Natural killer cell treated with Interleukin-12 subunit alpha and Interleukin-12 subunit beta and Interleukin-15 and Interleukin-18, amount 100 ng/mL, for 72 hours (primary cell): ENCODE results near the gene CHRNB4. TPM values are rescaled to one million over a fixed set of nuclear protein-coding genes. Genes with fewer than 3 reads are reported as not detected.

ENCODE experiments used
- ATAC-seq, 2 donors: fragments of 150-1000 bp; cut with Tn5 transposase in 1 of 2; sonication (Bioruptor Pico), chemical (Tn5 transposase) in 1 of 2; 2 replicates each; pipeline ENCODE4 v1.10.0; 2021
- DNase-seq: peaks from one replicate; pipeline ENCODE4 v3.0.0; 2022; ENCODE audit warnings: low spot score
- H3K27ac Mint-ChIP-seq, 2 donors: 1 replicate in 1 of 2; 2 replicates in 1 of 2; pipeline ENCODE4 v1.8.0; 2022; ENCODE audit warnings: mixed read lengths in 2 of 2, mild to moderate bottlenecking in 1 of 2, moderate library complexity in 1 of 2
- H3K27me3 Mint-ChIP-seq, 2 donors: 1 replicate in 1 of 2; 2 replicates in 1 of 2; pipeline ENCODE4 v1.8.0; 2022; ENCODE audit warnings: mixed read lengths in 2 of 2
- H3K36me3 Mint-ChIP-seq: one replicate; pipeline ENCODE4 v1.8.0; 2022; ENCODE audit warnings: mixed read lengths
- H3K4me1 Mint-ChIP-seq, 2 donors: 1 replicate in 1 of 2; 2 replicates in 1 of 2; pipeline ENCODE4 v1.8.0; 2022; ENCODE audit warnings: low read depth in 2 of 2, mixed read lengths in 2 of 2, mild to moderate bottlenecking in 1 of 2
- H3K4me3 Mint-ChIP-seq: one replicate; pipeline ENCODE4 v1.8.0; 2022; ENCODE audit warnings: mixed read lengths
- H3K9me3 Mint-ChIP-seq: 2 replicates; pipeline ENCODE4 v1.8.0; 2022; ENCODE audit warnings: mixed read lengths
- total RNA-seq, 2 donors: library from RNA; stranded (reverse); gene quantifications; one replicate each; pipeline ENCODE4 v1.2.3, GENCODE V29; 2022

The CHRNB4 gene
- total RNA-seq, 2 donors from 2014 or later, result not detected

DNA sequence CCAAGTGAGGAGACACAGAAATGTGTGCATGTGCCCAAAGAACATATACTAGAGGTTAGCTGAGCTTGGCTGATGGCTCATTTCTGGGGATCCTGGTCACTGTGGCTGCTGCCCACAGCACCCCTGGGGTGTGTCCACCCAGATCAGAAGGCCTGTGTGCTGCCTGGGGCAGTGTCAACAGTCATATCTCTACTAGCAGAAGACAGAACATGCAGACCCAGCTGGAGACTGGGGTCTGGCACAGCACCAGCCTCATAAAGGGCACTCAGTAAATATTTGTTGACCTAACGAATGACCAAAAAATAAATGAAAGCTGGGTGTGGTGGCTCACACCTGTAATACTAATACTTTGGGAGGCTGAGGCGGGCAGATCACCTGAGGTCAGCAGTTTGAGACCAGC is 36.6 kb downstream of the CHRNB4 start:
- DNase-seq (no peak), ATAC-seq (no peak)
- no peak overlapping the region for H3K27ac Mint-ChIP-seq
- H3K4me3 Mint-ChIP-seq, result no peak overlapping the region
- H3K4me1 Mint-ChIP-seq, result no peaks in the 10 kb centered on the region
- no peaks in the 10 kb centered on the region for H3K9me3 Mint-ChIP-seq
- H3K36me3 Mint-ChIP-seq, result no peaks in the 10 kb centered on the region
- peaks cover 26 to 33% of the 10 kb centered on the region in 2 donors for H3K27me3 Mint-ChIP-seq

DNA sequence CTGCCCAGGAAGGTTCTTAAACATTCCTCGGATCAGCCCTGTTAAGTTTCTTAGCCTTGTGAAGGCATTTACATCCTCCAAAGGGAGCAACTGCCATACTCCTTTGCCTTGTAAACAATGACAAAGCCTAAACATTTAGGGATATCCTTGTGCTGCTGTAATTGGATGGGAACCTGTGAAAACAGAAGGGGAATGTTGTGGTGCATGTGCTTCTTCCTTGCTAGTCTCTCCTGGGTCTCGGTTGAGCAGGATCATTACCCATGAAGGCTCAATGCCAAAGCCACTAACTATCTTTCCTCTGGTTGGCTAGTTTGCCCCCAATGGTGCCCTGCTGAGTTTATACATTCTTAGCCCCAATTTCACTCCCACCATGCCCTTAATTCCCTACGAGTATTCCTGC is 37.5 kb downstream of the CHRNB4 start:
- no peaks in the 10 kb centered on the region for H3K4me1 Mint-ChIP-seq
- no peaks in the 10 kb centered on the region for H3K9me3 Mint-ChIP-seq
- peaks cover 24 to 30% of the 10 kb centered on the region in 2 donors for H3K27me3 Mint-ChIP-seq
- DNase-seq, result no peak
- no peak for ATAC-seq
- H3K27ac Mint-ChIP-seq, result no peak overlapping the region
- no peak overlapping the region for H3K4me3 Mint-ChIP-seq
- no peaks in the 10 kb centered on the region for H3K36me3 Mint-ChIP-seq

DNA sequence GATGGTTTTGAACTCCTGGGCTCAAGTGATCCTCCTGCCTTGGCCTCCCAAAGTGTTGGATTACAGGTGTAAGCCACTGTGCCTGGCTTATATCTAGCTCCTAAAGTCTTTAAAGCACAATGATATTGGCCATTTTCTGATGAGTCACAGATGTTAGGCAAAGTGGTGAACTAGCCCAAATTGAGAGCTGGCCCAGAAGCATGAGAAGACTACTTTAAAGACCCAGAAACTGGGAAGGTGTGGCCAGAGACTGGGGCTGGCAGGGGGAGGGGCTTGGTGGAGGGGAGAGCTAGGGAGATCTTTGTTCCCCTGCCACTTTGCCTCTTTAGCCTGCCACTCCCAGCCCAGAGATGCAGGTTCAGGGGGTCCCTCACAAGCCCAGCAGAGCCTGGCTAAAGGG is 41.8 kb downstream of the CHRNB4 start:
- Mint-ChIP-seq H3K4me3 (no peak overlapping the region), H3K4me1 (no peaks in the 10 kb centered on the region), H3K9me3 (no peaks in the 10 kb centered on the region), H3K27me3 (peaks cover 7 to 13% of the 10 kb centered on the region in 2 donors), H3K27ac (no peak overlapping the region), H3K36me3 (no peaks in the 10 kb centered on the region)
- DNase-seq (no peak), ATAC-seq (no peak)

DNA sequence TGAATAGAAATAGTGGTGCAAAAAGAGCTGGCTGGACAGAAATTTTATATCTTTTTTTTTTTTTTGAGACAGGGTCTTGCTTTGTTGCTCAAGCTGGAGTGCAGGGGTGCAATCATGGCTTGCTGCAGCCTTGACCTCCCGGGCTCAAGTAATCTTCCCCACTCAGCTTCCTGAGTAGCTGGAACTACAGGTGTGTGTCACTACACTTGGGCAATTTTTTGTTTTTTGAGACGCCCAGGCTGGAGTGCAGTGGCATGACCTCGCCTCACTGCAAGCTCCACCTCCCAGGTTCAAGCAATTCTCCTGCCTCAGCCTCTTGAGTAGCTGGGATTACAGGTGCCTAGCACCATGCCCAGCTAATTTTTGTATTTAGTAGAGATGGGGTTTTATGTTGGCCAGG is 42.7 kb downstream of the CHRNB4 start:
- H3K27me3 Mint-ChIP-seq, result peaks cover 3 to 13% of the 10 kb centered on the region in 2 donors
- no peaks in the 10 kb centered on the region for H3K36me3 Mint-ChIP-seq
- no peak for DNase-seq
- H3K4me1 Mint-ChIP-seq, result no peaks in the 10 kb centered on the region
- ATAC-seq, result no peak
- no peak overlapping the region for H3K4me3 Mint-ChIP-seq
- no peak overlapping the region for H3K27ac Mint-ChIP-seq
- no peaks in the 10 kb centered on the region for H3K9me3 Mint-ChIP-seq

DNA sequence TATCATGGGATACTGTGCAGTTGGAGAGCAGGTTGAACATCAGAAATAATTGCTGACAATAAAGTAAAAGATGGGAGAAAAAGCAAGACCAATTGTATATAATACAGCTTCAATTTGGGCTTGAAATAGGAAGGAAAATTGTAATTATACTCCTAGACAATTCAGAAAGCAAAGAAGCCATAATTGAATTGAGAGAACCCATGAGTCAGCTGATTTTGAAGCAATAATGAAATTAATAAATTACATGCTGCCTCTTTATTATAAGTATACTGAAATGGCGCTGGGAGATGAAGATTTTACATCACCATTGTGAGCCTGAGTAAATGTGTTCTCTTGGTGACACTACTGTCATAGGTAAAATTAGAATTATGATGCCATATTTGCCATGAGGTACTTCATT is 43.4 kb downstream of the CHRNB4 start:
- peaks cover 0 to 7% of the 10 kb centered on the region in 2 donors for H3K27me3 Mint-ChIP-seq
- ATAC-seq, result no peak
- H3K27ac Mint-ChIP-seq, result no peak overlapping the region
- H3K4me3 Mint-ChIP-seq, result no peak overlapping the region
- H3K36me3 Mint-ChIP-seq, result no peaks in the 10 kb centered on the region
- no peaks in the 10 kb centered on the region for H3K4me1 Mint-ChIP-seq
- DNase-seq, result no peak
- H3K9me3 Mint-ChIP-seq, result no peaks in the 10 kb centered on the region

DNA sequence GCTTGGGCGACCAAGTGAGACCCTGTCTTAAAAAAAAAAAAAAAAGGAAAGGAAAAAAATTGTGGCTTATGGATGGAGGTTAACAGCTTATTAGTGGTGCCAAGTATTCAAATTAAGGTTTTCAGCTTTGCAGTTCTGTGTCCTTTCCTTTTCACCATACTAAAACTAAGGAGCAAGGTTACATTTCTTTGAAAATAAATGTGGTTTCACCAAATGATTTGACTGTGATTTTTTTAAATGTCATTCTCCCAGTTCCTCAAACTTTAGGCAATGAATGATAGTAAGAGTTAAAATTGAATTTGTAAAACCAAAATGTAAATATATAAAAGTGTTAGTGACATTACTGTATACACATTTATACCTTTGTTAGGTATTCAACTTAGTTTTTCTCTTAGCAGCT is 66.1 kb downstream of the CHRNB4 start:
- H3K27me3 Mint-ChIP-seq, result peaks cover 0 to 5% of the 10 kb centered on the region in 2 donors
- no peak overlapping the region for H3K4me3 Mint-ChIP-seq
- no peak overlapping the region for H3K27ac Mint-ChIP-seq
- H3K9me3 Mint-ChIP-seq, result no peaks in the 10 kb centered on the region
- H3K4me1 Mint-ChIP-seq, result no peaks in the 10 kb centered on the region
- no peaks in the 10 kb centered on the region for H3K36me3 Mint-ChIP-seq
- DNase-seq (no peak), ATAC-seq (no peak)

Other genes with a start within 250 kb of the CHRNB4 start
- 10 to 100 TPM; 79.0 to 92.8 TPM for gene IREB2, start 203.0 kb downstream of the CHRNB4 start, total RNA-seq
- gene HYKK, start 133.6 kb downstream of the CHRNB4 start, total RNA-seq, result under 1 TPM; 0.50 to 0.56 TPM
- 100 to 1,000 TPM; 144 to 286 TPM for gene PSMA4, start 100.8 kb downstream of the CHRNB4 start, total RNA-seq
- gene CHRNA5, start 75.7 kb downstream of the CHRNB4 start, total RNA-seq, result 1 to 10 TPM; 4.4 to 9.0 TPM
- not detected for gene CHRNA3, start 20.2 kb downstream of the CHRNB4 start, total RNA-seq
- under 1 TPM; 0.19 to 0.20 TPM for gene ADAMTS7, start 170.3 kb upstream of the CHRNB4 start, total RNA-seq
- 100 to 1,000 TPM; 134 to 226 TPM for gene MORF4L1, start 231.7 kb upstream of the CHRNB4 start, total RNA-seq